Left lobe of liver (tissue), 2 donors: ENCODE measurements around the gene NOD2. TPM values are rescaled to one million over a fixed set of nuclear protein-coding genes. Genes with fewer than 3 reads are reported as not detected.
A peak's percentile ranks its signal among the peaks of the same experiment; 100 is the strongest.

ENCODE experiments used
- ATAC-seq: fragments of 200-7000 bp; cut with Tn5 transposase; one replicate; pipeline ENCODE4 v1.9.1; 2020; ENCODE audit warnings: mild to moderate bottlenecking, moderate library complexity
- DNase-seq: peaks from one replicate; pipeline ENCODE4 v3.0.0-alpha.2; 2020; ENCODE audit warnings: low spot score
- total RNA-seq: library from RNA; stranded (reverse); gene quantifications from one replicate; pipeline ENCODE4 v1.2.1, GENCODE V29; 2021
- donor health status: DM: no; HTN: no; CAD: no; lungs with moderate emphysema.
- donor health status: DM: no; HTN: yes; CAD: no.

Gene NOD2
- total RNA-seq, 1 donor from 2014 or later = 0.68 TPM

DNA sequence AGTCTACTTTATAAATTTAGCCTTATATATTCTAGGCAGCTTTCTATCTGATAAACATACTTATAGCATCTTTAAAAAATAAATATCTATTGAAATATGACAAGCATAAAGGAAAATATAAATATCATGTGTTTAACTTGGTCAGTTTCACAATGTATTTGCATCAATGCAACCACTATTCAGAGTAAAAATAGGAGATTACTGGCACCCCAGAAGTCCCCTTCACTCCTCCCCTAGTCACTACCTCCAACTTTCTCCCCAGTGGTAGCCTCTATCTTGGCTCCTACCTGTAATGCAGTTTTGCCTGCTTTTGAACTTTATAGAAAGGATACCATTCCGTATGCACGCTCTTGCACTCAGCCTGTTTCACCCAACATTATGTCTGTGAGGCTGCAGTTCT, 3.2 kb upstream of the NOD2 start:
- ATAC-seq = no peak

DNA sequence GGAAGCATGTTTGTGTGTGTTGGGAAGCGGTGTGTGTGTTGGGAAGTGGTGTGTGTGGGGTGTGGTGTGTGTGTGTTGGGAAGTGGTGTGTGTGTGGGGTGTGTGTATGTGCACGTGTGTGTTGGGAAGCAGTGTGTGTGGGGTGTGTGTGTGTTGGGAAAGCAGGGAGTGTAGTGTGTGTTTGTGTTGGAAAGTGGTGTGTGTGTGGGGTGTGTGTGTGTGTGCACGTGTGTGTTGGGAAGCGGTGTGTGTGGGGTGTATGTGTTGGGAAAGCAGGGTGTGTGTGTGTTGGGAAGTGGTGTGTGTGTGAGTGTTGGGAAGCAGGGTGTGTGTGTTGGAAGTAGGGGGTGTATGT, 785 bp upstream of the NOD2 start:
- ATAC-seq (no peak), DNase-seq (no peak)

More for the DNA sequence above, 3.2 kb upstream of the NOD2 start:
- no peak for DNase-seq

DNA sequence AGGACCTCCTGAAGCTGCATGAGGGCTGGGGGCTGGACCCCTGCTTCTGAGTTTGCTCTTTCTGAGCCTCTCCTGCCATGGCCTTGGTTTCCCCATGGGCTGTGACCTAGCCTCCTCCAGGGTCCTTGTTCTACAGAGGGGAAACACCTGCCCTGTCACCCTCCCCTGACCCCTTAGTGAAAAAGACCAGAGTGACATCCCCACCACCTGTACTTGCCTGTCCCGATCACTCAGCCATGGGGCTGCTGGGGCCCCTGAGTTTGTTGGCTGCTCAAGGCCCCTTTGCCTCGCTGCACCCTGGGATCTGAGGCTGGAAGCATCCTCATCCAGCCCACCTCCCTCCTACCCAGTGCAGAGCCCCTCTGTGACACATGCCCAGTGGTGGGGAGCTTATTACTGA, 800 bp downstream of the NOD2 start:
- DNase-seq (no peak), ATAC-seq (no peak)

DNA sequence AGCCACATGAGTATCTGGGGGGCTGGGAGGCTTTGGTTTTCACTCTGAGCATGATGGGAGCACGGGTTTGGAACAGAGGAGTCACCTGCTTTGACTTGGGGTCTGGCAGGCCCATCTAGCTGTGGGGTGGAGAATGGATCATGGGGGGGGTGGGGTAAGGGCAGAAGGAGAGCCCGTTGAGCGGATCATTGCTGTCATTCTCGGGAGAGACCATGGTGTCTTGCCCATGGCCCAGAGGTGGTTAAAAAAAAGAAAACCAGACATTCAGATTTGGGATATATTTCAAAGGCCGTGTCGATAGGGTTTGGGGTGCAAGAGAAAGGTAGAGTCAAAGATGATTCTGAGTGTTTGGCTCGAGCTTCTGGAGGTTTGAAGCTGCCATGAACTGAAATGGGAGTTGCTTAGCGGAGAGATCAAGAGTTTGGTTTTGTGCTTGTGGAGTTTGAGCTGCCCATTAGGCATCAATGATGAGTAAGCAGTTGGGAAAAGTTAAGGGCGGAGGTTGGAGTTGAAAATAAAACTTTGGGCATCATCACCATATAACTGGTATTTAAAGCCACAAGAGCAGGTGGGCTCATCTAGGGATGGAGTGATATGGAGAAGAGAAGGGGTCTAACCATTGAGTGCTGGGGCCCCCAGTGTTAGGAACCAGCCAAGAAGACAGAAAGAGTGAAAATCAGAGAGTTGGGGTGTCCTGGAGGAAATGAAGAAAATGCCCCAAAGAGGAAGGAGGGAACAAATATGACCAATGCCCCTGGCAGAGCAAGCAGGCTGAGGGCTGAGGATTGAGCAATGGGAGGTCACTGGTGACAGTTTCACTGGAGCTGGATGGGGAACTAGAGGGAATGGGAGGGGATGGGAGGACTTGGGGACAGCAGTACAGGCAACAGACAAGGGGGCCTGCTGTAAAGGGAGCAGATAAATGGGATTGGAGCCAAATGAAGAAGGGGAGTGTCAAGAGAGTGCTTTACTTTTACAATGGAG, 1.9 kb downstream of the NOD2 start:
- ATAC-seq (peak; percentile 67), DNase-seq (peak; percentile 82)

DNA sequence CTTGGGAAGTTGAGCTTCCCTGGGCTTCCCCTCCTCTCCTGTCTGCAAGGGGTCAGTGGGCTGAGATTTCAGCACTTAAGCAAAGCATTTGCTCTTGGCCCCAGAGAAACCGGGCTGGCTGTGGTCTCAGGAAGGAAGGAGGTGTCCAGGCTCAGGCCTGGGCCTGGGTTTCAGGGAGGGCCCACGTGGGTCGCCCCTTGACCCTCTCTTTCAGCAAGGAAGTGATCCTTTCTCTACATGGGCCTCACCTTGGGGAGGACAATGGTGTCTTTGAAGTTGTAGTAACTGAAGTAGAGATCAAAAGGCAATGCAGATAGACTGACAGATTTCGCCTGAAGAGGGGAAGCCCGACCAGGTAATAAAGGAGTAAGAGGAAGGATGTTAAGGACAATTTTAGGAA, 2.7 kb downstream of the NOD2 start:
- DNase-seq (no peak), ATAC-seq (no peak)

DNA sequence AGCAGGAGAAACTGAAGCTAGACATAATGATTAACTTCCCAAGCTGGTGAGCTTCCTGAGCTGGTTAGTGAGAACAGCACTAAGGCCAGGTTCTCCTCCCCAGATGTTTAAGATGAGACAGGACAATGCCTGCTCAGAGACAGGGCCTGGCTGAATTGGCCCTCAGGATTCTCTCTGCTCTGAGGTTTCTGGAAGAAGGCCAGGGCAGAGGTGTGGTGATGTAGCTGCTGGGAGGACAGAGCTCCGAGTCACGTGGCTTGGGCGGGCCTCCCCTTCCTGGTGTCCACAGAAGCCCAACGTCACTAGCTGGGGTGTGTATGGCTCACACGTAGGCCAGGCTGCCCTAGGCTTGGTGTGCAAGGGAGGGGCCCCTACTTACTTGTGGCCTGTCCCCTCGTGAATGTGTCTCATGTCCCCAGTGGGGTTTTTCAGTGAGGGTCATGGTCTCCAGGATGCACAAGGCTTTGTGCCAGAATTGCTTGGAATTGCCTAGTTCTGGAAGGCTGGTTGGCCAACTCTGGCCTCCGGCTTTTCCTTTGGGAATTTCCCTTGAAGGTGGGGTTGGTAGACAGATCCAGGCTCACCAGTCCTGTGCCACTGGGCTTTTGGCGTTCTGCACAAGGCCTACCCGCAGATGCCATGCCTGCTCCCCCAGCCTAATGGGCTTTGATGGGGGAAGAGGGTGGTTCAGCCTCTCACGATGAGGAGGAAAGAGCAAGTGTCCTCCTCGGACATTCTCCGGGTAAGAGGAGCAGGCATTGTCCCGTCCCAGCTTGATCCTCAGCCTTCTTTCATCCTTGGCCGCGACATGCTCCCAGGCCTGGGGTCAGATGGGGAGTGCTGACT, 3.4 kb downstream of the NOD2 start:
- peak; percentile 93 for DNase-seq
- peak; percentile 76 for ATAC-seq

DNA sequence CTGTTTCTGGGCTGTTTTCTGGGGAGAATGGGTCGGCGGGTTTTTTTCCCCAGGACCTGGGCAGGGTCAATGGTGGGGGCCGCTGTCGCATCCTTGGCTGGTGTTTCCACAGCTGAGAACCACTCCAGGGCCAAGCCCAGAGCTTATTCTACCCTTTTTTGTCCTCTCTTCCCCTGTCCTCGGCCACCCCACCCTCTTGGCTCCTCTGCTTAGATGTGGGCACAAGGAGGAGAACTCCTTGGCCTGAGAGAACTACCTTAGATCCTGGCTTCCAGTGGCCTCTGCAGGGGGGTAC, 4.0 kb downstream of the NOD2 start:
- ATAC-seq (no peak), DNase-seq (no peak)

DNA sequence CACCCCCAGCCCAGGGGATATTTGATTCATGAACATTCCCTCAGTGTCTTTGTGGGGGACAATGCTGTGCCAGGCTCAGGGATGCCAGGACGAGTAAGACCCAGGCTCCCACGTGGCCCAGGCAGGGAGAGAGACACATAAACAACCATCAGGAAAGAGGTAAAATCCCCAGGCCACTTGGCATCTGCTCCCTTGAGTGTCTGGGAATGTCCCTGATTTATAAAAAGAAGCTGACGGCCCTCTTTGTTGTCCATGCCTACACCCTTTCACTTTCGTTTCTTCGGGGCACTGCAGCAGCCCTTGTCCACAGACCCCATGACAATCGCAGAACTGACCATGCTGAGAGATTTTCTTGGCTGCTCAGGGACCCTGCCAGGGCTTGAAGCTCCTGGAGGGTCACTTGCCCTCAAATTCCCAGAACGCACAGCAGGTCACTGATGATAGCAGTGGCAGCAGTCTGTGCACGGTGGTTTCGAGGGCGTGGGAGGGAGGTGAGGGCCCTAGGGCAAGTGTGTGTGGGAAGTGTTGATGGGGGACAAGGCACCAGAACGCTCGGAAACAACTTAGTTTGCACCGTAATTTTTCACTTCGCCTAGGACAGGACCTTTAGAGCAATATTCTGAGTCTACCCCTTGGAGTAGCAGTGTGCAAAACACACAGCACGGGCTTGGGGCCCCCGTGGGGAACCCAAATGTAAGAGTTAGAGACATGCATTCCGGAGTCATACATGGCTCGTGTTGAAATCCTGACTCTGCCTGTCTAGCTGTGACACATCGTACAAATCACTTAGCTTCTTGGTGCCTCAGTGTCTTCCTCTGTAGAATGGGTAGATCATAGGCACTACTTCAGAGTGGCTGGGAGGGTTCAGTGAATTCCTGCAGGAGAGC, 4.7 kb downstream of the NOD2 start:
- ATAC-seq (peak; percentile 30), DNase-seq (no peak)

DNA sequence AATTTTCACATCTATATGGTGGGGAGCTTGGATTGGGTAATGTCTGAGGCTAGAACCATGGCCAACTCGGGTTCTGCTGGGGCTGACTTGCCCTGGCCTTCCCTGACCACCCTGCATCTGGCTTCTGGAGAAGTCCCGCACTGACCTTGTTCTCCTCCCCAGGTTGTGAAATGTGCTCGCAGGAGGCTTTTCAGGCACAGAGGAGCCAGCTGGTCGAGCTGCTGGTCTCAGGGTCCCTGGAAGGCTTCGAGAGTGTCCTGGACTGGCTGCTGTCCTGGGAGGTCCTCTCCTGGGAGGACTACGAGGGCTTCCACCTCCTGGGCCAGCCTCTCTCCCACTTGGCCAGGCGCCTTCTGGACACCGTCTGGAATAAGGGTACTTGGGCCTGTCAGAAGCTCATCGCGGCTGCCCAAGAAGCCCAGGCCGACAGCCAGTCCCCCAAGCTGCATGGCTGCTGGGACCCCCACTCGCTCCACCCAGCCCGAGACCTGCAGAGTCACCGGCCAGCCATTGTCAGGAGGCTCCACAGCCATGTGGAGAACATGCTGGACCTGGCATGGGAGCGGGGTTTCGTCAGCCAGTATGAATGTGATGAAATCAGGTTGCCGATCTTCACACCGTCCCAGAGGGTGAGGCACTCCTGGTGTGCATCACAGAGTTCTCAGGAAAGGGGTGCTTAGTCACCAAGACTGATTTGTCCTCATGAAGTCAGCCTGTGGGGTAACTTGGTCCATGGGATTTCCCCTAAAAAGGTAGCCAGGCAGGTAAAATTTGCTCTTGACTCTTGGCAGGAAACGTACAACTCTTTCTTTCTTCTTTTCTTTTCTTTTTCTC, 6.1 kb downstream of the NOD2 start:
- ATAC-seq (peak; percentile 57), DNase-seq (peak; percentile 82)

DNA sequence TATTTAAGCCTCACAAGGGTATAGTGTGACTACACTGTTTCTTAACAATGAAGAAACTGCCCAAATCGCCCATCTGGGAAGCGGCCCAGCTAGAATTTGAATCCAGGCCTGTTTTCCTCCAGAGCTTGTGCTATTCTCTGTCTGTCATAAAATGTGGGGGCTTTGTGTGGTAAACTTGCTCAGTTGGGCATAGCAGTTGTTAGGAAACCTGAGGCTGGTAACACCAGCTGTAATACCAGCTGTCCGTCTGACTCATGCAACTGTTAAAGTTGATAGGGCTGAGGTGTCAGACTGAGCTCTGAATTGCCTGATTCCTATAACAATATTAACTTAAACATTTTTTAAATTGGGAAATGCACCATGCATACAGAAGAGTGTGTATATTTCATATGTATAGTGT, 9.3 kb downstream of the NOD2 start:
- DNase-seq = no peak
- ATAC-seq = no peak

DNA sequence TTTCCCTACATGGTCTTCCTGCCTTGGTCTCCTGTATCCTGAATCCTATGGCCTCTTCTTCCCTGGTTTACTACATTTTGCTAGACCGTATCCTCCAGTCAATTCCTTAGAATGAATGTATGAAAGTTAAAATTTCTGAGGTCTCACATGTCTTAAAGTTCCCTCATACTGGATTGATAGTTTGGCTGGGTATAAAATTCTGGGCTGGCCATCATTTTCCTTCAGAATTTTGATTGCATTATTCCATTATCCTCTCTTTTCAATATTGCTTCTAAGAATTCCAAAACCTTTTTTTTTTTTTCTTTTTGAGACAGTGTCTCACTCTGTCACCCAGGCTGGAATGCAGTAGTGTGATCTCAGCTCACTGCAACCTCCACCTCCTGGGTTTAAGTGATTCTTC, 10.8 kb downstream of the NOD2 start:
- no peak for ATAC-seq

DNA sequence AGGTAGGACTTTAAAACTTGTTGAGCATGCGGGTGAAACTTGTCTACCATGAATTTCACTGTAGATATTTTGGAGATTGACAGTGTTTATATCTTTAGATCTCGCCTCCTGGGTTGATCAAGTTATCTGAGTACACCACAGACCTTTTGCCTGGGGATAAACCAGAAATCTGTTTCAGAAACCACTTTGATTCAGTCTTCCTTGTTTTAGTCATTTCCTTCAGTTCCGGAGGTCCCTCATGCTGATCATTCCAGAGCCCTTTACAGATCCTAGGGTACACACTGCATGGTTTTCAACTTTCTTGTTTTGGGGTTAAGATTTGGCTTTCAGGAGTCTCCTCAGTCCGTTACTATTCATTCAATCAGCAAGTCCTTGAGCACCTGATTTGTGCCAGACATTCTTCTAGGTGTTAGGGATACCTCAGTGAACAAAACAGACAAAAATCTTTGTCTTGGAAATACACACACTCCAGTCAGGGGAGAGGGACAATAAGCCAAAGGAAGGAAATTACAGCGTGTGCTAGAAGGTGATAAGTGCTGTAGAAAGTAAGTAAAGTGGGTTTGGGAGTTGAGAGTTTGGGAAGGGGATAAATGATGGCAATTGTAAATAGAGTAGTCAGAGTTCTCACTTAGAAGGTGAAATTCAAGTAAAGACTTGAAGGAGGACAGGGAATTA, 12.2 kb downstream of the NOD2 start:
- no peak for ATAC-seq
- DNase-seq = no peak

More for the DNA sequence above, 10.8 kb downstream of the NOD2 start:
- DNase-seq = no peak

DNA sequence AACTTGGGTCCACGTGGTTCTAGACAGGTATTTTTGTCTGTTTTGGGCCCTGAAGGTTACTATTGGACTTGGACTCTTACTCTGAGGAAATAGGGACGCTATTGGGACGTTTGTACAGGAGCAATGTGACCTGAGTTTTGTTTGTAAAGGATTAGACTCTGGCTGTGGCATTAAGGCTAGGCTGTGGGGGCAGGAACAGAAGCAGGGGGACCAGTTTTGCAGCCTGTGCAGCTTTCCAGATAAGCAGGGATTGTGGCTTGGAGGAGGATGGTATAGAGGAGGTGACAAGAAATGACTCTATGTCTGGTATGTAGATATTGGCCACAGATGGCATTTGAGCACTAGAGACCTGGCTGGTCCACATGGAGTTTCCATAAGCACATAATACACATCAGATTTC, 12.8 kb downstream of the NOD2 start:
- ATAC-seq = no peak
- DNase-seq = no peak

DNA sequence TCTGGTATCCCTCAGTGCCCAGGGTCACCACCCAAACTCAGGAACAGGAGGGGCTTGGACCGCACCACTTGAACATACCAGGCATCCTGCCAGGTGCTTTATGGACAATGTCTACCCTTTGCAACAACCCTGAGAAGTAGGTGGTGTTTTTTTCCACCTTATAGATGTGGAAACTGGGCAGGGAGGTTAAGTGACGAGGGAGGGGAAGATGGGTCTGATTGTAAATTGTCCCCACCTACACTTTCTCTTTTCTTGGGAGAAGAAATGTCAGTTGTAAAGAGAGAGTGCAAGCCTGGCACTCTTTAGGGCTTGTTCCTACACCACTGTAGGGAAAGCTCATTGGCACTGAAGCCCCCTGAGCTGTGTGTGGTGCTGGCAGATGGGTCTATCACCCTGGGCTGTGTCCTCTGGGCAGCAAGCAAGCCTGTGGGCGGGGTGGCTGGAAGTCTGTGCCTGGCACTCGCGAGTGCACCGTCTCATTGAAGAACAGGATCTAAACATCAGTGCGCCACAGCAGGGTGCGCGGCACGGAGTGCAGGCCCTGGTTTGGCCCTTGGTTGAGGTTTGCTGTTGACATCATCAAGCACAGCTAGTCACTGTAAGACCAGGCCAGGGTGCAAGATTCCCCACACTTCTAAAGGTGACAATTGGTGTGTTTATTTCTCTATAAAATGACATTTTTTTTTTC, 15.1 kb downstream of the NOD2 start:
- ATAC-seq = no peak
- DNase-seq = no peak

DNA sequence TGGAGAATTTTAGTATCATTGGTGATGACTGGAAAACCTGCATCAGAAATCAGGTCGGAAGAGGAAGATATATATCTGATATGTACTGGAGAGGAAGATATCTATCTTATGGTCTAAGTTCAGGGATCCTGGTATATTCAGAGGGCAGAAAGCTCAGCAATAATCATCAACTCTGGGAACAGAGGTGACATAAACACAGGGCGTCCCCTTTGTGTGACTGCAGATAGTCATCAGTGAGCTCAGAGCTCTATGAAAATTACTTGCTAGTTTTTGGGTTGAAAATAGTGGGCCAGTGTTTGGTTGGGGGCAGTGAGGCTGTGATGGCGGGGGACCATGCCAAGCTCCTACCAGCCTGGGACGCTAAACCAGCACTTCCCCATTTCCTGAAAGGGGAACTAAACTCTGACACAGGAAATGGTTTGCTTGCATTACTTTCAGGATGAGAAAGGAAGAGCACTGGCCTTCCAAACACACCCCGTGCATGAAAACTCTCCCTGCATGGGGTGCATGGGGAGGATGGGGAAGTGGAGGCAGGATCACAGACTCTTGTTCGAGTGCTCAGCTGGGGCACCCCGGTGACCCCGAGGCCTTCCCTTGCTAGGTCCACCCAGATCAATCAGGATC, 15.8 kb downstream of the NOD2 start:
- DNase-seq = no peak

DNA sequence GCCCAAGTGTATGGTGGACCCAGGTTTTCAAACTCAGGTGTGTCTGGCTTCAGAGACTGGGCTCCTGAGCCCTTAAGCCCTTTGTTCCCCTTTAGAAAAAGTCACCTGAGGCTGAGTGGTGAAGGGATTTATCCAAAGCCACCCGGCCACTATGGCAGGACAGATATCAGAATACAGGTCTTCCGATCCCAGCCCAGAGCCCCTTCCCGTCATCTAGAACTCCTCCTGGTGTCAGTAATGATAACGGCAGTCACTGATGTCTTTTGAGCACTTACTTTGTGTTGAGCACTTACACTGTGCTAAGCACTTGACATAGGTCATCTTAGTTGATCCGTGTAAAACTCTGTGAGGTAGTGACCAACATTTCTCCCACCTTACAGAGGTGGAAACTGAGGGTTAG, 16.6 kb downstream of the NOD2 start:
- ATAC-seq (no peak), DNase-seq (no peak)

More for the DNA sequence above, 15.8 kb downstream of the NOD2 start:
- ATAC-seq = peak; percentile 50

DNA sequence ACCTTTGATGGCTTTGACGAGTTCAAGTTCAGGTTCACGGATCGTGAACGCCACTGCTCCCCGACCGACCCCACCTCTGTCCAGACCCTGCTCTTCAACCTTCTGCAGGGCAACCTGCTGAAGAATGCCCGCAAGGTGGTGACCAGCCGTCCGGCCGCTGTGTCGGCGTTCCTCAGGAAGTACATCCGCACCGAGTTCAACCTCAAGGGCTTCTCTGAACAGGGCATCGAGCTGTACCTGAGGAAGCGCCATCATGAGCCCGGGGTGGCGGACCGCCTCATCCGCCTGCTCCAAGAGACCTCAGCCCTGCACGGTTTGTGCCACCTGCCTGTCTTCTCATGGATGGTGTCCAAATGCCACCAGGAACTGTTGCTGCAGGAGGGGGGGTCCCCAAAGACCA, 17.6 kb downstream of the NOD2 start:
- ATAC-seq = no peak
- DNase-seq = no peak

DNA sequence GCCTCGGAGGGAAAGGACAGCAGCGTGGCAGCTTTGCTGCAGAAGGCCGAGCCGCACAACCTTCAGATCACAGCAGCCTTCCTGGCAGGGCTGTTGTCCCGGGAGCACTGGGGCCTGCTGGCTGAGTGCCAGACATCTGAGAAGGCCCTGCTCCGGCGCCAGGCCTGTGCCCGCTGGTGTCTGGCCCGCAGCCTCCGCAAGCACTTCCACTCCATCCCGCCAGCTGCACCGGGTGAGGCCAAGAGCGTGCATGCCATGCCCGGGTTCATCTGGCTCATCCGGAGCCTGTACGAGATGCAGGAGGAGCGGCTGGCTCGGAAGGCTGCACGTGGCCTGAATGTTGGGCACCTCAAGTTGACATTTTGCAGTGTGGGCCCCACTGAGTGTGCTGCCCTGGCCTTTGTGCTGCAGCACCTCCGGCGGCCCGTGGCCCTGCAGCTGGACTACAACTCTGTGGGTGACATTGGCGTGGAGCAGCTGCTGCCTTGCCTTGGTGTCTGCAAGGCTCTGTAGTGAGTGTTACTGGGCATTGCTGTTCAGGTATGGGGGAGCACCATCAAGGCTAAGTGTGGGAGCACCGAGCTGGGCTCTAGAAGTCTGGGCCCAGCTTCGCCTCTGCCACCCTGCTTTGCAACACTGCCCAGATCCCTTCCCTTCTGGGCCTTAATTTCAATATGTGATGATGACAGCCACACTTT, 18.6 kb downstream of the NOD2 start:
- no peak for DNase-seq
- no peak for ATAC-seq
